ENCODE data around the gene ZNHIT2.

DNA sequence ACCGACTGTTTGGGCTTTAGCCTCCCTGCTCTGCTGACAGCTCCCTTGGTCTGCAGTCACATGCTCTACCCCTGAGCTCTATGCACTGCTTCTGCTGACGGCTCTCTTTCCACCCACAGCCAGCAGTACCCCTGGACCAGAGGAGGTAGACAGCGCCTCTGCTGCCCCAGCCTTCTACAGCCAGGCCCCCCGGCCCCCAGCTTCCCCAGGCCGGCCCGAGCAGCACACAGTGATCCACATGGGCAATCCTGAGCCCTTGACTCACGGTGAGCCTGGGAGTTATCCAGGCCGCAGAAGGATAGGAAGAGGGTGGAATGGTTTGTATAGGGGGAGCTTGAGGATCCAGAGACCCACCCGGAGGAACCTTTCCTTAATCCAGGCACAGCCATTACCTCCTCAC is 30.7 kb downstream of the ZNHIT2 start:
- TF ChIP-seq CEBPB (IDR thresholded peaks at IDR 0.05; ENCODE audit: low read depth, low read length): no peak
- TF ChIP-seq, protein P1, sequence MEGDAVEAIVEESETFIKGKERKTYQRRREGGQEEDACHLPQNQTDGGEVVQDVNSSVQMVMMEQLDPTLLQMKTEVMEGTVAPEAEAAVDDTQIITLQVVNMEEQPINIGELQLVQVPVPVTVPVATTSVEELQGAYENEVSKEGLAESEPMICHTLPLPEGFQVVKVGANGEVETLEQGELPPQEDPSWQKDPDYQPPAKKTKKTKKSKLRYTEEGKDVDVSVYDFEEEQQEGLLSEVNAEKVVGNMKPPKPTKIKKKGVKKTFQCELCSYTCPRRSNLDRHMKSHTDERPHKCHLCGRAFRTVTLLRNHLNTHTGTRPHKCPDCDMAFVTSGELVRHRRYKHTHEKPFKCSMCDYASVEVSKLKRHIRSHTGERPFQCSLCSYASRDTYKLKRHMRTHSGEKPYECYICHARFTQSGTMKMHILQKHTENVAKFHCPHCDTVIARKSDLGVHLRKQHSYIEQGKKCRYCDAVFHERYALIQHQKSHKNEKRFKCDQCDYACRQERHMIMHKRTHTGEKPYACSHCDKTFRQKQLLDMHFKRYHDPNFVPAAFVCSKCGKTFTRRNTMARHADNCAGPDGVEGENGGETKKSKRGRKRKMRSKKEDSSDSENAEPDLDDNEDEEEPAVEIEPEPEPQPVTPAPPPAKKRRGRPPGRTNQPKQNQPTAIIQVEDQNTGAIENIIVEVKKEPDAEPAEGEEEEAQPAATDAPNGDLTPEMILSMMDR (IDR thresholded peaks at IDR 0.05; ENCODE audit: control extremely low read depth in 1 of 3, insufficient read depth in 1 of 3, low read depth in 1 of 3, low read length in 3 of 3): no peak
- TF ChIP-seq MAFK (IDR thresholded peaks at IDR 0.05; ENCODE audit: low read depth, low read length): no peak
- no peak for TF ChIP-seq POLR2AphosphoS5 (IDR thresholded peaks at IDR 0.05; ENCODE audit: low read depth, low read length)
- no peak for TF ChIP-seq TAF7 (optimal IDR thresholded peaks at IDR 0.05; ENCODE audit: borderline replicate concordance, low read depth, low read length)
- TF ChIP-seq TCF12 (IDR thresholded peaks at IDR 0.05; ENCODE audit: low read depth, low read length): no peak
- TF ChIP-seq POLR2A (IDR thresholded peaks at IDR 0.05; ENCODE audit: control extremely low read depth in 1 of 2, low read depth in 2 of 2, low read length in 2 of 2): no peak
- TF ChIP-seq CREB1 (IDR thresholded peaks at IDR 0.05): no peak
- no peak for TF ChIP-seq EGR1 (IDR thresholded peaks at IDR 0.05; ENCODE audit: borderline replicate concordance, low read depth, low read length)
- no peak for TF ChIP-seq CHD2 (IDR thresholded peaks at IDR 0.05; ENCODE audit: low read length)
- TF ChIP-seq EZH2 (IDR thresholded peaks at IDR 0.05; ENCODE audit: low read depth, low read length, severe bottlenecking): no peak
- TF ChIP-seq SIN3A (conservative IDR thresholded peaks at IDR 0.05 in 1 of 2, IDR thresholded peaks at IDR 0.05 in 1 of 2; ENCODE audit: low read depth in 1 of 2, low read length in 2 of 2): no peak
- TF ChIP-seq, protein P2, sequence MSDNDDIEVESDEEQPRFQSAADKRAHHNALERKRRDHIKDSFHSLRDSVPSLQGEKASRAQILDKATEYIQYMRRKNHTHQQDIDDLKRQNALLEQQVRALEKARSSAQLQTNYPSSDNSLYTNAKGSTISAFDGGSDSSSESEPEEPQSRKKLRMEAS (IDR thresholded peaks at IDR 0.05): no peak
- no peak for TF ChIP-seq YY1 (IDR thresholded peaks at IDR 0.05; ENCODE audit: low read depth, low read length)
